NCI-H1417 (cell line): Measurements from ENCODE around the gene CYBC1.
"Not testable (repeated sequence)": the region's sequence is repeated elsewhere in the genome, so short reads cannot be mapped to it uniquely, and the experiment has no call there.

Experiments used
- DNase-seq, 3 experiments: peaks; one replicate each; lab custom pipeline; 2025; lab: John Stamatoyannopoulos, UW

CYBC1 gene

DNA sequence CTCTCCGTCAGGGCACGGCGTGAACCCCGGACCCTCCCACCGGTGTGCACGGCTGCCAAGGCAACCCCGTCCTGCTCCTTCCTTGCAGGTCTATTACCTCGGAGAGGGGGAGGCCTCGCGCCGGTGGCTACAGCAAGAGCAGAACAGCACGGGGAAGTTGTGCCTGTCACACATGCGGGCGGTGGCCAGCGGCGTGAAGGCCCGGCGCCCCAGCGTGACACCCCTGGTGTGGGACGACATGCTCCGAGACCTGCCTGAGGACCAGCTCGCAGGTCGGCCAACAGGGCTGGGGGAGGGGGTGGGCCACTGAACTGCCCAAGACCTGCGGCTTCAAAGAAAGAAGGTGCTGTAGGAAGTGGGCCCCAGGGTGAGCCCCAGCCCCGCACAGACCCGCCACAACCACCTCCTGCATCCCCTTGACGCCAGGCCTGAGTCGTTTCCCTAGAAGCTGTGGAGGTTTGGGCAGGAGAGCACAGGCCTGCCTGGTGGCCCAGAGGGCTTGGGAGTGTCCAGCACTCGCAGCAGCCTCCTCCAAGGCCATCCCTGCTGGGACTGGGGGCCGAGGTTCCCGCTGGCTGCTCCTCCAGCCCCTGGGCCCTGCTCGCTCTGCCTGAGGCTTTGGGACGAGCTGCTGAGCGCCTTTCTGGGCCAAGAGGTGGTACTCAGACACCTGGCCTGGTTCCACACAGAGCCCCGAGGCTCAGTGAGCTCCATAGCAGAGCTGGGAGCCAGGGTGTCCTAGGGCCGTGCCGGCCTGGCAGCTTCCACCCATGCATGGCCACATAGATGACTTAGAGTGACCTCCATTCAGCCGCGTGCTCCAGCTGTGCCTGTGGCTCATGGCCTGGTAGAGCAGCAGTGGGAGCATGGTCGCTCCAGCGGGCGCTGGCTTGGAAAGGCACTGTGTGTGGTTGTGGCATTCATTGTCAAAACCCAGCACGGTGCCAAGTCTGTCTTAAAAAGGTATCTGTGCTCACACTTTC, 14.7 kb downstream of the CYBC1 start:
- DNase-seq = no peak

DNA sequence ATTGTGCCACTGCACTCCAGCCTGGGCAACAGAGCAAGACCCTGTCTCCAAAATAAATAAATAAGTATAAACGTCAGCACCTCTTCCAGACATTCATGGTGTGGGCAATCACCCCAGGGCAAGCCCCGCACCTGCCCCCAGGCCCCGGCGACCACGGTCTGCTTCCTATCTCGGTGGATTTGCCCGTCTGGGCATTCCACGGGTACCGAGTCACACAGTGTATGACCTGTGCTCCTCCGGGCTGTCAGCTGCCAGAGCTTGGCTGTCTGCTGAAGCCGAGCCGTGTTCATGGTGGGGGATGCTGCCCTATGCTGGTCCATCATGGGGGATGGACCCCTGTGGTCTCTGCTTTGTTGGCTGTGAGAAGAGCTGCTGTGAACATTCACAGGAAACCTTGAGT, 15.4 kb downstream of the CYBC1 start:
- DNase-seq = no peak

DNA sequence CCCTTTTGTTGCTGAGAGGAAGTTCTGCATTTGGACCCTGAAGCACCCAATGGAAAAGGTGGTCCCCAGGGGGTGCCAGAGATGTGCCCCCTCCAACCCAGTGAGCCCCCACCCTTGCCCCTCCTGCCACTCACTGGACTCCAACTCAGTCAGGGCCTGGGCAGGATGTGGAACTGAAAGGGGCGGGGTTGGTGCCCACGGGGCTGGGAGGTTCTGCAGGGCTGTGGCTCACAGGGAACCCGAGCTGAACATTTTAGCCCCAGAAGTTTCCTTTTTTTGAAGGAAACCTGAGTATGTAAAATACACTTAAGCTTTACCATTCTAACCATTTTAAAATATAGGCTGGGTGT, 16.4 kb downstream of the CYBC1 start:
- DNase-seq = no peak

DNA sequence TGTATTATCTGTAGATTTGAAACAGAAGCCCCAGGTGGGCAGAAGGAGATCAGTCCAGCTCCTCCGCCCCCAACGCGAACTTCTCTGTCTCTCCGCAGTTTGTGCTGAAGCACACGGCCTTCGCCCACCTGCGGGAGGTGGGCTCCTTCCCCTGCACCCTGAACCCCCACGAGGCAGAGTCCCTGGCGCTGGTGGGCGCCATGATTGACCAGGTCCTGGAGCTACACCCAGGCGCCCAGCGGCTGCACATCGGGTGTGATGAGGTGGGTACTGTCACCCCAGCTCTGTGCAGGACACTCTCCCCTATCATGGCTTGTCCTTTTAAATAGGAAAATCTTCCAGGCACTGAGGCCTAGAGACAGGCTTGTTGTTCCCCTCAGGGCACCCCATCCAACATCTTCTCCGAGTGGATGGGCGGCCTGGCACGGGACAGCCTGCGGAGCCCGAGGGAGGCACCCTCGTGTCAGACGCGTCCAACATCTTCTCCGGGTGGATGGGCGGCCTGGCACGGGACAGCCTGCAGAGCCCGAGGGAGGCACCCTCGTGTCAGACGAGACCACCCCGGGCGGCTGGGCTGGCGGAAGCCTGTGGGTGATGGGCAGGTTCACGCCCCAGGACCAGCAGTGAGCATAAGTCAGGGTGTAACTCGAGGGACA, 16.9 kb downstream of the CYBC1 start:
- DNase-seq = no peak

DNA sequence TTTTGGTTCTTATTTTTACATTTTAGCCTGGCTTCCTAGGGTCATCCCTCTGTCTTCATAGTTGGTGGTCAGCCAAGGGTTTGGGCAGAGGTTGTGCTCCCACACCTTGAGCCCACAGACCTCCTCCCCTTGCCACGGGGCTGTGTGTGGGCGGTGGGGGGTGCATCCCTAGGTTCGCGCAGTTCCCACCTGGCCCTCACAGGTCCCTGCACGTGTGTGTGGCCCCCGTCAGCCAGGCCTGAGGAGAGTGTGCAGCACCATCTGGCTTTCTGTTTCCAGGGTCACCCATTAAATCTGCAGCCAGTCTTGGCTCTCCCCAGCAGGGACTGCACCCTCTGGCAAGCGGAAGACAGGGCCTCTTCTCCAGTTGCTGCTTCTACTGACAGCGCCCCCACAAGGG, 18.5 kb downstream of the CYBC1 start:
- no peak for DNase-seq

DNA sequence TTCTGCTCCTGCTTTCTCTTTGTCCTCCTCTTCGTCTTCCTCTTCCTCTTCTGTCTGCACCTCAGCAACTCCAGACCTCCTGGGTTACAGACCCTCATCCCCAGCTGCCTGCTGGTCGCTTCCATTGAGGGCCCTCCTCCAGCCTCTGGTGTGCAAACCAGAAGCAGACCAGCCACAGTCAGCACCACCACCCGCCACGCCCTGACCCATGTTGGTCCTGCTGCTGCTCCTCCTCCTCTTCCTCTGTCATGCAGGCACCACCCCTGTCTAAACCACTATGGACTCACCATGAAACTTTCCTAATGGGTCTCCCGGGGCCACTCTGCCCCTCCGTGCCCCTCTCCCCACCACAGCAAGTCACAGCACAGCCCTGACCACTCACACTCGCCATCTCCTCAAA, 20.7 kb downstream of the CYBC1 start:
- DNase-seq = no peak

DNA sequence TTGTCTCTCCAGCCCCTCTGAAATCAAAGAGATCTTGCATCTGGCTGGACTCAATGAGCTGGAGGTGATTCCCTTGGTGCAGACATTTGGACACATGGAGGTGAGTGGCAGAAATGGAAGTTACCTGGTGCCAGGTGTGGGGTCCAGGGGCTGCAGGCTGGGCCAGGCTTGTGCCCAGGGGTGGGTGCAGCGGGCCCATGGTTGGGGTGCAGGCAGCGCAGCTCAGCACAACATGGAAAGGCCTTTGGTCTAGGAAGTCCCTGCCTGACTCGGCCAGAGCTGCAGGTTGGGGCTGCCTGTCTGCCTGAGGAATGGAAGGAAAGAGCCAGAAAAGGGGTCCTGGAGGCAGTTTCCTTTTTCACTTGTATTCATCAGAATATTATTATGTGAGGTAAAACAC, 22.0 kb downstream of the CYBC1 start:
- no peak for DNase-seq

DNA sequence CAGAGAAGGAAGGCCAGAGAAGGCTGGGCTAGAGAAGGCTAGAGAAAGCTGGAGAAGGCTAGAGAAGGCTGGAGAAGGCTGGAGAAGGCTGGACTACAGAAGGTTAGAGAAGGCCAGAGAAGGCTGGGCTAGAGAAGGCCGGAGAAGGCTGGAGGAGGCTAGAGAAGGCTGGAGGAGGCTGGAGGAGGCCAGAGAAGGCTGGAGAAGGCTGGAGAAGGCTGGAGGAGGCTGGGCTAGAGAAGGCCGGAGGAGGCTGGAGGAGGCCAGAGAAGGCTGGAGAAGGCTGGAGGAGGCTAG, 25.7 kb downstream of the CYBC1 start:
- no peak for DNase-seq

DNA sequence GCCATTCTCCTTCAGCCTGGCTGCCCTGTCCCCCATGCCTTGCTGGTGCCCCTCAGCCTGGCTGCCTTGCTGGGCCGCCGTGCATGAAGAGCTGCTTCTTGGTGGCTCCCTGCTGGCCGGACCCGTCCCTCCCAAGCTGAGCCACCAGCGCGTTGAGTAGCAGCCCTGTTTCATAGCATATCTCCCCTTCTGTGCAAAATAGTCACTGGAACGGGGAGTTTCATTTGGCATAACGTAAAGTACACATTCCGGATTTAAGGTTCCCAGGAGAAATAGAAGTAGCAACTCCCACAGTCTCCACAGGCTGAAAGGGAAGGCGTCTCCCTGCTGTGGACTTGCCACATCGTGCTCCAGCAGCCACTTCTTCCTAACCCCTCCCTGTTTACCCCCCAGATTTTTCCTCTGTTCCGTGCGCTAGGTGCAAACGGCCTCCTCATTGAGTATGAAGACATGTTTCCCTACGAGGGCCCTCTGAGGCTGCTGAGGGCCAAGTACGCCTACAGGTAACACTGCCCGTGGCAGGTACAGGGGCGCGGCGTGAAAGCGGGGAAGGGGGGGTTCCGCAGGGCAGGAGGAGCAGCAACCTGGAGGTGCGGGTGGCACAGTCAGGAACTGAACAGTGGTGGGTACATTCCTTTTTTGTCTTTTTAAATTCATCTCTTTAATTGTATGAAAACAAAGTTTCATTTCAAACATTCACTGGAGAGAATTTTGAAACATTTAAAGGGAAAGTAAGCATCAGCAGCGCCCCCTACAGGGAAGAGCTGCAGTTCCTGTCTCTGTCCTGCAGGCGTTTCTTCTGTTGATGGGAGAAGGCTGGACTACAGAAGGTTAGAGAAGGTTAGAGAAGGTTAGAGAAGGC, 26.3 kb downstream of the CYBC1 start:
- DNase-seq = peak; percentile 4 to 10 (median 7)

DNA sequence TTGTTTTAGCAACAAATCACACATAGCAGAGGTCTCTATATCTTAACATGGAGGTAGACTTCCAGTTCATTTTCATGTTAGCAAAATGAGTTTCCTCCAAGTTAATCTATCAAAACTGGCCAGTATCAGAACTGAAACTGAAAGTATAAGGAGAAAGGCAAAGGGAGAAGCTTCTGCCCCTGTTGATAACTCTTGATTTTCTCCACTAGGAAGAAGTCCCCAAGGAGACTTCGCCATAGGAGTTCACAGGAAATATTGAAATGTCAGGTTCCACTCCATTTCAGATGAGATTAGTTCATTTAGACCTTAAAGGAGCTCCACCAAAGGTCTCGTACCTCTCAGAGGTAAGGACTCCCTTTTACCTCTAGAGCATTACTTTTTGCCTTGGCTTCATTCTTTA, 31.0 kb downstream of the CYBC1 start:
- no peak for DNase-seq

DNA sequence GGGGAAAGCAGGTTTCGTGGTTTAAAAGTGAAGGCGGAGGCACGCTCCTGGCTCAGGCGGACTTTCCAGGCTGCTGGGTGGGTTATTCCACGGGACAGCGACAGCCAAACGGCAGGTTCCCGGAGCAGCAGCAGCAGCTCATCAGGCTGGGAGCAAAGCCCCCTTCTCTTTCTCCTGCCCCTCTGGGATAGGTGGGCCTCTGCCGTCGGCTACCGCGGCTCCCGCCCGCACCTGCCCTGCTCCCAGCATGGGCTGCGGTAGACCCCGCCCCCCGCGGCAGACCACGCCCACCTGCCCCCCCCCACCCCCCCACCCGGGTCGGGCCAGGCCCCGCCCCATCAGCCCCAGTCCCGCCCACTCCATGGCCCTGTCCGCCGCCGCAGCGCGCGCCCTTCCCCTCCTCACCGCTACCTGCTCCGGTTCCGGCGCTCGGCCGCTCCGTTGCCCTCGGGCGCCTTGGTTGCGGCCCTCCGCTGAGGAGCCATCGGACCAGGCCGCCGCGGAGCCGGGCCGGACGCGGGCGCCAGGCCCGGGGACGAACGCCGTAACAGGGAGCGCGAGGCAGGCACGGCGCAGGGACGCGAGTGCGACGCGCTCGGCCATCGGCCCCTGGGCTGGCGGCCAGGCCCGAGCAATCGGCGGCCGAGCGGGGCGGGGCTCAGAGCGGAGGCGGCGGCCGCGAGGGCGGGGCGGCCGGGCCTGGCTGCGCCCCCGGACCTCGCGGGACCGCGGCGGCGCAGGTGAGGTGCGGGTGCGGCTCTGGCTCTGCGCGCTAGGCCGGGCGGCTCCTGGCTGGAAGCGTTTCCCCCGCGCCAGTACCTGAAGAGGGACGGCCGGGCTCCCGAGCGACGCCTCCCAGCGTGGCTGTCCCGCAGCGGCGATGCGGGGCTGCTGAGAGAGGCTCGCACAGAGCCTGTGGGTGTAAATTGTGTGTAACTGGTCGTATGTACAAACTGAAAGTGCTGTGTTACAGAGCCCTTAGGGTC, 32.3 kb downstream of the CYBC1 start, which contains the start of the genes HEXD and OGFOD3:
Gene HEXD, plus strand, starts transcription at position 347 of the 986 bp plus-strand sequence. CDS start 1,453 bp downstream, outside the sequence.
Gene OGFOD3, minus strand, starts transcription at position 586 of the 986 bp plus-strand sequence. Its CDS starts 101 bp downstream, at position 485.
- peak; percentile 89 to 93 (median 91) for DNase-seq

DNA sequence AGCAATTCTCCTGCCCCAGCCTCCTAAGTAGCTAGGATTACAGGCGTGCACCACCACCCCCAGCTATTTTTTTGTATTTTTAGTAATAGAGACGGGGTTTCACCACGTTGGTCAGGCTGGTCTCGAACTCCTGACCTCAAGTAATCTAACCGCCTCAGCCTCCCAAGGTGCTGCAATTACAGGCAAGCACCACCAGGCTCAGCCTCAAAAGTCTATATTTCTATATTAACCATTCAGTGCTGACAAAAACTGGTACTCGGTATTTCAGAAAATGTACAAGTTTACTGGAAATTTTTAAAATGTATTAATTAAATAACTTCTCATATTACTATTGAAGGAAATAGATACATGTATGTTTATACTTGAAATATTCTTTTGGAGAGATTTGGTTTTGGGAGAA, 33.8 kb downstream of the CYBC1 start:
- DNase-seq = no peak

DNA sequence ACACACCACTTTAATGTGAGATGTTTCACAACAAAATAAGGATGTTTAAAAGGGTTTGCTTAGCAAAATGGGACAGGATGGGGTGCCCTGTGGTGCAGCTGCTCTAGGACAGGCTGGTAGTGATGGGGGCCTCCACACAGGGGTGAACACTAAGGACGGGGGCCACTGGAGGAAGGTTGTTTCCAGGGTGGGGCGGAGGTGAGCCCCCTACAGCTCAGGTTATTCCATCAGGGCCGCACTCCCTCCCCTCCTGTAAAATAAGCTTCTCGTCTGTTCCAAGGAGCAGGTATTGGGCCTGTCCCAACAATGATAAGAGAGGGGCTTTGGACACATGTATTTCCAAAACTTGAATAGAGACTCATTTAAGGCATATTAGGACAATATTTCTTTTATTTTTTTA, 34.3 kb downstream of the CYBC1 start:
- DNase-seq = no peak

DNA sequence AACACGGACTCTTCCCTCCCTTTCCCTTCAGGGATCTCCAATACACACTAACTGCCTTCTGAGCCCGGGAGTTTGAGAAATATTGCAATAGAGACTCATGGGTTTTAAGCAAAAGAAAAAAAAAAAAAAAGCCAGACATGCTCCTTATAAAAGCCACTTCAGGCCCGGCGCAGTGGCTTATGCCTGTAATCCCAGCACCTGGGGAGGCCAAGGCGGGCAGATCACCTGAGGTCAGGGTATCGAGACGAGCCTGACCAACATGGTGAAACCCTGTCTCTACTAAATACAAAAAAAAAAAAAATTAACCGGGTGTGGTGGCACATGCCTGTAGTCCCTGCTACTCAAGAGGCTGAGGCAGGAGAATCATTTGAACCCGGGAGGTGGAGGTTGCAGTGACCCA, 34.8 kb downstream of the CYBC1 start:
- no peak for DNase-seq

DNA sequence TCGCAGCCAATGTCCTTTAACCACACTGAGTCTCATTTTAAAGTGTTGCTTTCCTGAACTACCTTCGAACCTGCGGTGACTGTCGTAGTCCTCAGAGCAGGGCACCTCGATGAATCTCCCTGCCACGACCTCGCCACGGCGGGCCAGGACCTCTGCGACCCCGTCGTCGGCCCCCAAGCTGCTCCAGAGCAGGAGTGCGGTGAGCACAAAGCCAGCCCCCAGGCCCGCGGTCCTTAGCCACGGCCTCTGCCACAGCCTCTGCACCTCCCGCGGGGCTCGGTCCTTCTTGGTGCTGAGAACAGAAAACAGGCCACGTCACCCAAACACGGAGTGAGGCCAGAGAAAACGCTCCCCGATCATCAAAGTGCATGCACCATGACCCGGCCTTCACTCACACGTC, 35.2 kb downstream of the CYBC1 start:
- DNase-seq = no peak

DNA sequence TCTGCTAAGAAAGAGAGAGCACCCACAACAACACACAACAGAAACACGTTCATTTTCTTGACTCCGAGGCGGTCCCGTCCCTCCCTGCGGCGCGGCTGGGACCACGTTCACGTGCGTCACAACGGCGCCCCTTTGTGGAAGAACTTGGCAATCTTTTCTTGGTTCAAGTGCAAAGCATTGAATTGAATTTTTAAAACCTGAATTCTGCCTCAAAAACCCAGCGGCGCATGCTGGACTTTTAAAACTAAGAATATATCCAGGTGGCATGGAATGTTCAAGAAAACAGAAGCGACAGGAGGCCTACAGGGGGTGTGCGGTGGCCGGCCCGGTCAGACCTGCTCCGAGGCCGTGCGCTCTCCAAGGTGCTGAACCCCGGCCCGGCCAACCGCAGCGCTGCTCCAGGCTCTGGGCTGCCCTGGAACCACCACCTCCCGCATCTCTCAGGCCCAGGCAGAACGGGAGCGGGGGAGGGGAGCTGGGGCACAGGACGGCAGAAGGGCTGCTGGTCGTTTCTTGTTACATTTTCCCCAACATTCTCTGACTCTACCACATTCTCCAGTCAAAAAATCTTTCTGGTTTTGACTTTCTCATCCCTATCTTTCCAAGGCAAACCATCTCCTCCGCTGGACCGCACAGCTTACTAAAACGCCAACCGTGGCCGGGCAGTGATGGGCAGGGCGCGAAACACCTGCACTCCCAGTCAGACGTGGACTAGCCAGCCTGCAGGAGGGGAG, 35.8 kb downstream of the CYBC1 start:
- DNase-seq = peak; percentile 15 to 62 (median 54)

DNA sequence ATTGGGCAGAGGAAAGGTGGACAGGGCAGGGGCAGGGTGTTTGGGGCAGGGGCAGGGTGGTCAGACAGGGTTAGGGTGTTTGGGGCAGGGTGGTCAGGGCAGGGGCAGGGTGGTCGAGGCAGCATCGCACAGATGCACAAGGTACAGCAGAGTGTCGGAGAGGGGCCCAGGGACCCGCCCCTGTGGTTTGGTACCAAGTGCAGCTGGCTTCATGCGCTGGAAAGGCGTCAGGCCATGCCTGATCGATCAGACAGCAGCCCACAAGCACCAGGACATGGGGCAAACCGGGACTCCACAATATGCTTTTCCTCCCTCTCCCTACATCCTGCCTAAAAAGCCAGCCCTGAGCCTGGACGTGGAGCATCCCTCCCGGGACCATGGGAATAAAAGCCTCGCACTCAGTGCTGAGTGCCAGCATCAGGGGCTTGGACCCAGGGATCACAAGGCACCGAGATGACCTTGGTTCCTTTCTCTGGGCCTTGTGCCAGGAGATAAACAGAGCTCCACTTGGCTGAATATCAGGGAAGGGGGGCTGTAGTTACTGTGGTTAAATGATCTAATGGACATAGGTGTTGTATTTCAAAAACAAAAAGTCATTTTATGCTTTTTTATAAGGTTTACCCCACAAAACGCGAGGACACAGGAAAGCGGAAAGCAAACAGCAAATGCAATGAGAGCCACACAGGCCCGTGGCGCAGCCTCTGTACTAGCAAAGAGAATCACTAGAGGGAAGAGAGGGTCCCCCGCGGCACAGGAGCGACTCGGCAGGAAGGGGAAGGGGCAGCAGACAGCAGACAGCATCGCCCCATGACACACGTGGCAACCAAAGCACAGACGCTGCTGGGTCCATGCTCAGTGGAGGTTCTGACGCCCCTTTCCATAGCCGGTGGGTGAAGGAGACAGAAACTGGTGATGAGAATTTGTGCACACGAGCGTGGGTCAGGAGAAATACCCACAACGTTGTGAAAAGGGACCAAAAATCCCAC, 37.7 kb downstream of the CYBC1 start:
- peak in 1 of 3 experiments; percentile 8 for DNase-seq

DNA sequence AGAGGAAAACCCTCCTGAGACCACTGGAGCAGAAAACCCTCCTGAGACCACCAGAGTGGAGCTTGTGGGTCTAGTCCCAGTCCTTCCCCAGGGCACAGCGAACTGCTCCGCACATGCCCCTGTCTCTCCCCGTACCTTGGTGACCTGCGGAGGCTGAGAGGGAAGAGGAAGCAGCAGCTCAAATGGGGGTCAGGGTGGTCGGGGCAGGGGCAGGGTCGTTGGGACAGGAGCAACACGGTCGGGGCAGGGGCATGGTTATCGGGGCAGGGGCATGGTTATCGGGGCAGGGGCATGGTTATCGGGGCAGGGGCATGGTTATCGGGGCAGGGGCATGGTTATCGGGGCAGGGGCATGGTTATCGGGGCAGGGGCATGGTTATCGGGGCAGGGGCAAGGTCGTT, 38.5 kb downstream of the CYBC1 start:
- not testable (repeated sequence) for DNase-seq

DNA sequence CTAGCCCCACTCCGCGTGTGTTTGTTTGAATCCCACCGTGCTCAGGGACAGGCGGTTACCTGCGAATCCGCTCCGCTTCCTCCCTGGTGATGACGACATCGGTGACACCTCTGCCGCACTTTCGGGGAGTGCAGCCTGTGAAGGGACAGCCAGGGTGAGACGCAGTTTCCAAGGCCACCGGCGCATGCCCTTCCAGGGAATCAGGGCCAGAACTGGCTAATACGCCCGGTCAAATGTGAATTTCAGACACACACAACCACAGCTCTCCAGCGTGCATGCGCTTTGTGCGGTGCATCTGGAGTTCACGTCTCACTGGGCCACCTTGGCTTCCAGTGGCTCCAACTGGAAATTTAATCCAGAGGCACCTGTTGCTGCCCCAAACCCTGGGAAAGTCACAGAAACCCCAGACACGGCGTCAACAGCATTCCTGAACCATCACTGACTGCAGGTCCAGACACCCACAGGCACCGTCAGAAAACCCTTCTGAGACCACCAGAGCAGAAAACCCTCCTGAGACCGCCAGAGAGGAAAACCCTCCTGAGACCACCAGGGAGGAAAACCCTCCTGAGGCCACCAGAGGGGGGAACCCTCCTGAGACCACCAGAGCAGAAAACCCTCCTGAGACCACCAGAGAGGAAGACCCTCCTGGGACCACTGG, 39.0 kb downstream of the CYBC1 start:
- DNase-seq = no peak
